Liver (tissue), 9 donors: ENCODE results near the gene HEATR5A. TPM values are rescaled to one million over a fixed set of nuclear protein-coding genes. Genes with fewer than 3 reads are reported as not detected.

Experiments
- DNase-seq: peaks from one replicate; pipeline ENCODE4 v3.0.0-alpha.2; 2017; ENCODE audit warnings: low spot score
- H3K27ac ChIP-seq, 2 donors: one replicate each; pipeline ENCODE4 v1.7.0; 2013; ENCODE audit warnings: inconsistent platforms in 2 of 2, low read length in 2 of 2, control low read depth in 1 of 2, low read depth in 1 of 2, mild to moderate bottlenecking in 1 of 2
- H3K27me3 ChIP-seq, 4 donors: one replicate each; pipeline versions ENCODE4 v1.6.1 to v1.7.0; 2013; ENCODE audit warnings: low read length in 3 of 4, inconsistent platforms in 1 of 4, mild to moderate bottlenecking in 1 of 4, moderate library complexity in 1 of 4; ENCODE audit not compliant: control insufficient read depth in 4 of 4, insufficient read depth in 4 of 4
- H3K36me3 ChIP-seq, 4 donors: one replicate each; pipeline versions ENCODE4 v1.6.1 to v1.7.0; 2013; ENCODE audit warnings: low read length in 3 of 4, mild to moderate bottlenecking in 3 of 4, low read depth in 1 of 4, moderate library complexity in 1 of 4; ENCODE audit not compliant: control insufficient read depth in 4 of 4, insufficient read depth in 3 of 4
- H3K4me1 ChIP-seq, 4 donors: one replicate each; pipeline versions ENCODE4 v1.6.1 to v1.7.0; 2013; ENCODE audit warnings: low read length in 3 of 4, mild to moderate bottlenecking in 3 of 4, moderate library complexity in 1 of 4; ENCODE audit not compliant: control insufficient read depth in 4 of 4, insufficient read depth in 4 of 4
- H3K4me3 ChIP-seq, 3 donors: one replicate each; pipeline versions ENCODE4 v1.6.1 to v1.7.0; 2013; ENCODE audit warnings: low read length in 3 of 3, control low read depth in 1 of 3, low read depth in 1 of 3, mild to moderate bottlenecking in 1 of 3
- H3K9ac ChIP-seq, 2 donors: one replicate each; pipeline ENCODE4 v1.7.0; 2013; ENCODE audit warnings: low read length in 2 of 2, mild to moderate bottlenecking in 2 of 2, moderate library complexity in 2 of 2, control low read depth in 1 of 2, low read depth in 1 of 2
- H3K9me3 ChIP-seq, 4 donors: one replicate each; pipeline versions ENCODE4 v1.6.1 to v1.7.0; 2013; ENCODE audit warnings: low read length in 3 of 4; ENCODE audit not compliant: control insufficient read depth in 4 of 4
- FOXA1 ChIP-seq: IDR thresholded peaks from 2 replicates; pipeline ENCODE4 v1.6.1; 2016; ENCODE audit warnings: antibody characterized with exemption
- FOXA2 ChIP-seq: IDR thresholded peaks from 2 replicates; pipeline ENCODE4 v1.6.1; 2016; ENCODE audit warnings: antibody characterized with exemption
- GABPA ChIP-seq, 2 donors: IDR thresholded peaks in 1 of 2; conservative IDR thresholded peaks in 1 of 2; 2 replicates each; pipeline ENCODE4 v1.6.1; 2016; ENCODE audit warnings: antibody characterized with exemption in 2 of 2, mild to moderate bottlenecking in 1 of 2, moderate library complexity in 1 of 2
- HNF4A ChIP-seq, 2 donors: conservative IDR thresholded peaks; 2 replicates each; pipeline ENCODE4 v1.6.1; 2016; ENCODE audit warnings: antibody characterized with exemption in 2 of 2, mild to moderate bottlenecking in 2 of 2
- HNF4G ChIP-seq: IDR thresholded peaks from 2 replicates; pipeline ENCODE4 v1.6.1; 2016; ENCODE audit warnings: antibody characterized with exemption
- JUND ChIP-seq, 2 donors: IDR thresholded peaks; 2 replicates each; pipeline ENCODE4 v1.6.1; 2016; ENCODE audit warnings: antibody characterized with exemption in 2 of 2
- NR2F2 ChIP-seq: IDR thresholded peaks from 2 replicates; pipeline ENCODE4 v1.6.1; 2016; ENCODE audit warnings: antibody characterized with exemption
- RAD21 ChIP-seq, 2 donors: IDR thresholded peaks; 2 replicates each; pipeline ENCODE4 v1.6.1; 2016; ENCODE audit warnings: antibody characterized with exemption in 2 of 2, mild to moderate bottlenecking in 2 of 2
- RXRA ChIP-seq, 2 donors: IDR thresholded peaks; 2 replicates each; pipeline ENCODE4 v1.6.1; 2017 to 2018; ENCODE audit warnings: antibody characterized with exemption in 2 of 2, mild to moderate bottlenecking in 1 of 2
- SP1 ChIP-seq: IDR thresholded peaks from 2 replicates; pipeline ENCODE4 v1.6.1; 2018; ENCODE audit warnings: antibody characterized with exemption, mild to moderate bottlenecking
- TAF1 ChIP-seq: conservative IDR thresholded peaks from 2 replicates; pipeline ENCODE4 v1.6.1; 2016; ENCODE audit warnings: antibody characterized with exemption, mild to moderate bottlenecking
- YY1 ChIP-seq: IDR thresholded peaks from 2 replicates; pipeline ENCODE4 v1.6.1; 2016; ENCODE audit warnings: antibody characterized with exemption, mild to moderate bottlenecking
- WGBS: extraction: QIAGEN DNeasy Blood & Tissue Kit; methylation state at CpG from one replicate; pipeline ENCODE4 v1.1.7; 2013; 5-methylcytosine and 5-hydroxymethylcytosine counted together
- polyA plus RNA-seq, 2 donors: library from polyadenylated mRNA; stranded (reverse) in 1 of 2; unstranded in 1 of 2; fragments of 200-250 nt in 1 of 2; fragments of >200 nt in 1 of 2; fragmentation: Nextera tagmentation in 1 of 2; extraction: Ambion mirVana in 1 of 2; gene quantifications; one replicate each; pipeline versions ENCODE4 v1.2.1 to v1.2.3, GENCODE V29; 2013 to 2015
- total RNA-seq, 2 donors: library from RNA; depleted of rRNA; stranded (reverse); fragments of >200 nt; gene quantifications; one replicate each; pipeline ENCODE4 v1.2.3, GENCODE V29; 2014
- TF ChIP-seq, protein P1 (sequence below): fragments of 150-350 bp; IDR thresholded peaks from 2 replicates; pipeline ENCODE4 v1.5.1; 2017; ENCODE audit warnings: improper control_type of control experiment, low read depth, low read length; ENCODE audit not compliant: missing input control
- TF ChIP-seq, protein P2 (sequence below): IDR thresholded peaks from 2 replicates; pipeline ENCODE4 v1.6.1; 2016; ENCODE audit warnings: antibody characterized with exemption
- TF ChIP-seq, protein P3 (sequence below): IDR thresholded peaks from 2 replicates; pipeline ENCODE4 v1.6.1; 2016; ENCODE audit warnings: antibody characterized with exemption
- TF ChIP-seq, protein P4 (sequence below): IDR thresholded peaks from 2 replicates; pipeline ENCODE4 v1.6.1; 2016; ENCODE audit warnings: antibody characterized with exemption
- donor health status: healthy.
- donor health status: healthy.
- donor health status: healthy.
- donor health status: healthy.
- donor health status: healthy.

Gene HEATR5A
- total and polyA plus RNA-seq, 4 donors: 7.3 to 22.8 (median 10.1) TPM

DNA sequence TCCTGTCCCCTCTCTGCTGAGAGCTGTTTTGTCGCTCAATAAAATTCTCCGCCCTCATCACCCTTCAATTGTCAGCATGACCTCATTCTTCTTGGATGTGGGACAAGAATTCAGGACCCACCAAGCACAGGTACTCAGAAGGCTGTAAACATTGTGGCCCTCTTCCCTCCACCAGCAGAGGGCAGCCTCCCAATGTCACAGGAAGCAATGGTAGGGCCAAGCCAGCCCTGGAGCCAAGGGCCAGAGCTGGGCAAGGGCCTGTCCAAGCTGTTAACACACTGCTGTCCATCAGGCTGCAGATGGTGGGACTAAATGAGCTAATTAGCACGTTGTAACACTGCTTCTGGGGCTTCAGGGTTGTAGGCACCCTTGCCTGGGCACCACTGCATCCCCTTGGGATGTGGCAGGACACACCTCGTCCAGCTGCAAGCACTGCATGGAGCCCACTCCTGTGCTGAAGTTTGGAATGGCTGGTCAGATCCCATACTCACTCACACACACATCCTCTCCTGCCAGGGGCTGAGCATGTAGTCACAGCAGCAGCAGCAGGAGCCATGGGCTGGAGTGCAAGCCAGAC is 150.1 kb downstream of the HEATR5A start:
- WGBS: 92% methylated on average over 4 of the region's 4 CpGs
- TF ChIP-seq, protein P1, sequence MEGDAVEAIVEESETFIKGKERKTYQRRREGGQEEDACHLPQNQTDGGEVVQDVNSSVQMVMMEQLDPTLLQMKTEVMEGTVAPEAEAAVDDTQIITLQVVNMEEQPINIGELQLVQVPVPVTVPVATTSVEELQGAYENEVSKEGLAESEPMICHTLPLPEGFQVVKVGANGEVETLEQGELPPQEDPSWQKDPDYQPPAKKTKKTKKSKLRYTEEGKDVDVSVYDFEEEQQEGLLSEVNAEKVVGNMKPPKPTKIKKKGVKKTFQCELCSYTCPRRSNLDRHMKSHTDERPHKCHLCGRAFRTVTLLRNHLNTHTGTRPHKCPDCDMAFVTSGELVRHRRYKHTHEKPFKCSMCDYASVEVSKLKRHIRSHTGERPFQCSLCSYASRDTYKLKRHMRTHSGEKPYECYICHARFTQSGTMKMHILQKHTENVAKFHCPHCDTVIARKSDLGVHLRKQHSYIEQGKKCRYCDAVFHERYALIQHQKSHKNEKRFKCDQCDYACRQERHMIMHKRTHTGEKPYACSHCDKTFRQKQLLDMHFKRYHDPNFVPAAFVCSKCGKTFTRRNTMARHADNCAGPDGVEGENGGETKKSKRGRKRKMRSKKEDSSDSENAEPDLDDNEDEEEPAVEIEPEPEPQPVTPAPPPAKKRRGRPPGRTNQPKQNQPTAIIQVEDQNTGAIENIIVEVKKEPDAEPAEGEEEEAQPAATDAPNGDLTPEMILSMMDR: peak; percentile 26
- no peak for TF ChIP-seq RXRA (IDR thresholded peaks at IDR 0.05)
- peak in 1 of 2 donors; percentile 75 for TF ChIP-seq RAD21 (IDR thresholded peaks at IDR 0.05)
- TF ChIP-seq GABPA (IDR thresholded peaks at IDR 0.05 in 1 of 2, conservative IDR thresholded peaks at IDR 0.05 in 1 of 2): no peak
- TF ChIP-seq, protein P2, sequence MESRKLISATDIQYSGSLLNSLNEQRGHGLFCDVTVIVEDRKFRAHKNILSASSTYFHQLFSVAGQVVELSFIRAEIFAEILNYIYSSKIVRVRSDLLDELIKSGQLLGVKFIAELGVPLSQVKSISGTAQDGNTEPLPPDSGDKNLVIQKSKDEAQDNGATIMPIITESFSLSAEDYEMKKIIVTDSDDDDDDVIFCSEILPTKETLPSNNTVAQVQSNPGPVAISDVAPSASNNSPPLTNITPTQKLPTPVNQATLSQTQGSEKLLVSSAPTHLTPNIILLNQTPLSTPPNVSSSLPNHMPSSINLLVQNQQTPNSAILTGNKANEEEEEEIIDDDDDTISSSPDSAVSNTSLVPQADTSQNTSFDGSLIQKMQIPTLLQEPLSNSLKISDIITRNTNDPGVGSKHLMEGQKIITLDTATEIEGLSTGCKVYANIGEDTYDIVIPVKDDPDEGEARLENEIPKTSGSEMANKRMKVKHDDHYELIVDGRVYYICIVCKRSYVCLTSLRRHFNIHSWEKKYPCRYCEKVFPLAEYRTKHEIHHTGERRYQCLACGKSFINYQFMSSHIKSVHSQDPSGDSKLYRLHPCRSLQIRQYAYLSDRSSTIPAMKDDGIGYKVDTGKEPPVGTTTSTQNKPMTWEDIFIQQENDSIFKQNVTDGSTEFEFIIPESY: no peak
- no peak overlapping the region for H3K27ac ChIP-seq
- no peaks in the 10 kb centered on the region for H3K36me3 ChIP-seq
- H3K27me3 ChIP-seq: no peaks in the 10 kb centered on the region
- H3K4me1 ChIP-seq: peaks cover under 1 to 9% (median 5%) of the 10 kb centered on the region in 4 donors
- DNase-seq: no peak
- peaks cover 2 to 10% (median 4%) of the 10 kb centered on the region in 4 donors for H3K9me3 ChIP-seq
- no peak overlapping the region for H3K9ac ChIP-seq
- H3K4me3 ChIP-seq: peak overlapping the region in 2 of 3 donors; percentile 27 to 37

DNA sequence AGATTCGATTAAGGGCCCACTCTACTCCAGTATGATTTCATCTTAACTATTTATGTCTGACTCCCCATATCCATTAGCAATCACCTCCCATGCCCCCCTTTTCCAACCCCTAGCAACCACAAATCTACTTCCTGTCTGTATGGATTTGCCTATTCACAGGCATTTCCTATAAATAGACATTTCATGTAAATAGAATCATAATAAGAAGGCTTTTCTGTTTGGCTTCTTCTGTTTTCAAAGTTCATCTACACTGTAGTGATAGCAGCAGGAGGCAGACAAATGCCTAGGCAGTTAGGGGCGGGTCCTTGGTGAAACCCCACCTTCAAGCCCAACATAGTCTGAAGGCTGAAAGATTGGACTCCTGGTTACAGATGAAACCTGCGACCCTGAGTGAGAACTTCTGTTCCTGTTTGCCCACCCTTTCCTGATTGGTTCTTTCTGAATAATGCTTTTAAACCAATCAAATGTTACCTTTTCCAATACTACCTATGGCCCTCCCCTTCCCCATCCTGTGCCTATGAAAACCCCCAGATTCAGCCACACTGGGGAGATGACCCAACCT is 150.6 kb downstream of the HEATR5A start:
- H3K4me1 ChIP-seq: peaks cover 4 to 9% (median 8%) of the 10 kb centered on the region in 4 donors
- peak overlapping the region in 1 of 3 donors; percentile 27 for H3K4me3 ChIP-seq
- H3K9ac ChIP-seq: no peak overlapping the region
- no peaks in the 10 kb centered on the region for H3K36me3 ChIP-seq
- H3K27ac ChIP-seq: no peak overlapping the region
- no peak for DNase-seq
- WGBS: 81% methylated on average over 3 of the region's 3 CpGs
- H3K27me3 ChIP-seq: no peaks in the 10 kb centered on the region
- TF ChIP-seq, protein P1: no peak
- TF ChIP-seq GABPA (IDR thresholded peaks at IDR 0.05 in 1 of 2, conservative IDR thresholded peaks at IDR 0.05 in 1 of 2) (no peak), HNF4G (no peak), NR2F2 (no peak), FOXA1 (no peak), JUND (IDR thresholded peaks at IDR 0.05) (no peak), TAF1 (no peak)
- H3K9me3 ChIP-seq: peaks cover 2 to 10% (median 4%) of the 10 kb centered on the region in 4 donors

DNA sequence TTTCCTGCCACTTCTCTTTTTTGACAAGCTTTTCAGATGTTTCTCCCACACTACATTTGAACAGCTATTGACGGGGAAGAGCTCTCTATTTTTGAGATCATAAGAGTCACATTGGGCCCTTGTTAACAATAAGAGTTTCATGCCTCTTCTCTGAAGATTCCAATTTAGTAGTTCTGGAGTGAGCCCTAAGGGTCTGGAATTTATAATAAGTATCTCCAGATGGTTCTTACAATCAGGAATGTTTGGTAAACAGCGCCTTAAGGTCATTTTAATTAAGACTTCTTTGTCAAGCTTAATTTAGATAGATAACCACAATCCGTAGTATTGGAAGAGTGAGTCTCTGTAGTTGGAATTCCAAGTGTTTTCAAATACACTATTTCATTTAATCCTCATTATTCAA is 152.1 kb downstream of the HEATR5A start:
- DNase-seq: no peak
- peaks cover 4 to 22% (median 20%) of the 10 kb centered on the region in 4 donors for H3K4me1 ChIP-seq
- no peak overlapping the region for H3K4me3 ChIP-seq
- H3K9me3 ChIP-seq: peaks cover 2 to 10% (median 4%) of the 10 kb centered on the region in 4 donors
- no peak overlapping the region for H3K27ac ChIP-seq
- no peaks in the 10 kb centered on the region for H3K36me3 ChIP-seq
- H3K27me3 ChIP-seq: no peaks in the 10 kb centered on the region
- WGBS: 93% methylated on average over 3 of the region's 3 CpGs
- no peak overlapping the region for H3K9ac ChIP-seq
- TF ChIP-seq FOXA1 (no peak), JUND (IDR thresholded peaks at IDR 0.05) (no peak), YY1 (no peak), HNF4A (conservative IDR thresholded peaks at IDR 0.05) (no peak), TAF1 (no peak), FOXA2 (no peak), HNF4G (no peak), NR2F2 (no peak), RAD21 (IDR thresholded peaks at IDR 0.05) (no peak), GABPA (IDR thresholded peaks at IDR 0.05 in 1 of 2, conservative IDR thresholded peaks at IDR 0.05 in 1 of 2) (no peak), SP1 (no peak), RXRA (IDR thresholded peaks at IDR 0.05) (no peak)
- TF ChIP-seq, protein P3, sequence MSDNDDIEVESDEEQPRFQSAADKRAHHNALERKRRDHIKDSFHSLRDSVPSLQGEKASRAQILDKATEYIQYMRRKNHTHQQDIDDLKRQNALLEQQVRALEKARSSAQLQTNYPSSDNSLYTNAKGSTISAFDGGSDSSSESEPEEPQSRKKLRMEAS: no peak
- TF ChIP-seq, protein P4, sequence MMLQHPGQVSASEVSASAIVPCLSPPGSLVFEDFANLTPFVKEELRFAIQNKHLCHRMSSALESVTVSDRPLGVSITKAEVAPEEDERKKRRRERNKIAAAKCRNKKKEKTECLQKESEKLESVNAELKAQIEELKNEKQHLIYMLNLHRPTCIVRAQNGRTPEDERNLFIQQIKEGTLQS: no peak
